Activated T-cell treated with anti-CD3 and anti-CD28 coated beads, Interleukin-2, amount 50 U/mL, for 4 hours (primary cell): ENCODE measurements around the gene UBE2I. TPM values are rescaled to one million over a fixed set of nuclear protein-coding genes. Genes with fewer than 3 reads are reported as not detected.

Experiments used
- ATAC-seq, 2 donors: fragments of 200-7000 bp; cut with Tn5 transposase; one replicate each; pipeline ENCODE4 v1.10.0; 2021
- DNase-seq: peaks from one replicate; pipeline ENCODE4 v3.0.0-alpha.2; 2020
- H3K27me3 Mint-ChIP-seq: one replicate; pipeline ENCODE4 v1.8.0; 2021; ENCODE audit warnings: low read depth, mixed read lengths
- H3K36me3 Mint-ChIP-seq: one replicate; pipeline ENCODE4 v1.8.0; 2022; ENCODE audit warnings: mixed read lengths; ENCODE audit not compliant: insufficient read depth
- H3K4me1 Mint-ChIP-seq: one replicate; pipeline ENCODE4 v1.8.0; 2021; ENCODE audit warnings: low read depth, mixed read lengths
- H3K4me3 Mint-ChIP-seq: one replicate; pipeline ENCODE4 v1.8.0; 2021; ENCODE audit warnings: mild to moderate bottlenecking, moderate library complexity, mixed read lengths
- H3K9me3 Mint-ChIP-seq: one replicate; pipeline ENCODE4 v1.8.0; 2021; ENCODE audit warnings: mixed read lengths
- total RNA-seq, 3 donors: library from RNA; stranded (reverse); gene quantifications; one replicate each; pipeline ENCODE4 v1.2.1, GENCODE V29; 2021

UBE2I gene
- total RNA-seq, 3 donors from 2014 or later = 234 to 251 (median 247) TPM

DNA sequence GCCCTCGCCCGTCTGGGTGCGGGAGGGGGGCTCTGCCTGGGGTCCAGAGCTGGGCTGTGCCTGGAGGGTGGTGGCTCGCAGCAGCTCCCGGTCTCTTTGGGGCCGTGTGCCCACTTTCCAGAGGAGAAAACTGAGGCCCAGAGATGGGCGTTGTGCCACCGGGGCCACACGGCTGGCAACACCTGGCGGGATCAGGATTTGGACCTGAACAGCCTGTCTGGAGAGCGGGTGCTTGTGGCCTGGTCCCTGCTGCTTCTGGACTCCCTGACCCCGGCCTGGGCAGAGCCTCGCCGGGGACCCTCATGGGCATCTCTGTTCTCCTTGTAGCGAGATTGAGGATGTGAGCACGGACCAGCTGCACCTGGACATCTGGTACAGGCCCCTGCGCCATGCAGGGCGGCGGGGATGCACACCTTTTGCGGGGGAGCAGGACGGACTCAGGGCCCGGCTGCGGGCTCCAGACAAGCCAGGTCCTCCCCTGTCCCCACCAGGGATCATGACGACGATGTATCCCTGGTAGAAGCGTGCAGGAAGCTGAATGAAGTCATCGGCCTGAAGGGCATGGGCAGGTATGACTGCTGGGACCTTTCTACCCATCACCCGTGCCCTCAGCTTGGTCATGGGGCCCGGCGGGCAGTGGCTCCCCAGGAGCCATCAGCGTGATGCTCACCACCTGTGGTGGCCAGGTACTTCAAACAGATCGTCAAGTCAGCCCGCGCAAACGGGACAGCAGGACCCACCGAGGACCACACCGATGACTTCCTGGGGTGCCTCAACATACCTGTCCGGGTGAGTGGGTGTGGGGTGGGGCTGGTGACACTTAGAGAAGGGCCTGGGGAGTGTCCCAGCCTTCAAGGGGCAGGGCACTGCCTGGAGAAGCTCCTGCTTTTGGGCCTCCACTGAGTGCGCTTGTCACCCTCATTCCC lies 32.3 kb downstream of the UBE2I start:
- peaks cover 20% of the 10 kb centered on the region for H3K4me1 Mint-ChIP-seq
- ATAC-seq = no peak
- no peaks in the 10 kb centered on the region for H3K27me3 Mint-ChIP-seq
- no peaks in the 10 kb centered on the region for H3K9me3 Mint-ChIP-seq
- H3K36me3 Mint-ChIP-seq = no peaks in the 10 kb centered on the region
- DNase-seq = no peak
- peak overlapping the region; percentile 44 for H3K4me3 Mint-ChIP-seq

DNA sequence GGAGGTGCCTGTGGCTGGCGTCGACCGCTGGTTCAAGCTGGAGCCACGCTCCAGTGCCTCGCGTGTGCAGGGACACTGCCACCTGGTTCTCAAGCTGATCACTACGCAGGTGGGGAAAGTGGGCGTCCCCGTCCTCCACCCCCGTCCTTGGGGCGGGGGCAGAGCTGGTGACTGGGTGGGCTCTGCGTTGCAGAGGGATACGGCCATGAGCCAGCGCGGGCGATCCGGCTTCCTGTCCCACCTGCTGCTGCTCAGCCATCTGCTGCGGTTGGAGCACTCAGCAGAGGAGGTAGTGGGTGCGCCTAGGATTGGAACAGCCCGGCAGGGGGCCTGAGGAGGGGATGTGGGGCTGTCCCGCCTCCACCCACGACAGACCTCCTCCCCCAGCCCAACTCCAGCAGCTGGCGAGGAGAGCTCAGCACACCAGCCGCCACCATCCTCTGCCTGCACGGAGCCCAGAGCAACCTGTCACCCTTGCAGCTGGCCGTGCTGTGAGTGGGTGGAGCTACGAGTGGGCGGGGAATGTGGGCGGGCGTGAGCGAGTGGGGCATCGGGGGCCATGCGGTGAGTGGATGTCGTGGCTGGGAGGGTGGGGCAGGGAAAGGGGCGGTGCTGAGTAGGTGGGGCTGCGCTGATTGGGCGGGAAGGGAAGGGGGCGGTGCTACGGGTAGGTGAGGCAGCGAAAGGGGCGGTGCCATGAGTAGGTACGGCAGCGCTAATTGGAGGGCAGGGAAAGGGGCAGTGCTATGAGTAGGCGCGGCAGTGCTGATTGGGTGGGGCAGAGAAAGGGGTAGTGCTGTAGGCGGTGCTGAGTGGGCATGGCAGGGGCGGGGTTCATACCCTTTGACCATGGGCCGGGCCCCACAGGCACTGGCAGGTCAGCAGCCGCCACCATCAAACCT lies 33.3 kb downstream of the UBE2I start:
- peak; percentile 90 to 92 for ATAC-seq
- peaks cover 20% of the 10 kb centered on the region for H3K4me1 Mint-ChIP-seq
- no peaks in the 10 kb centered on the region for H3K36me3 Mint-ChIP-seq
- peak; percentile 93 for DNase-seq
- no peaks in the 10 kb centered on the region for H3K9me3 Mint-ChIP-seq
- peak overlapping the region; percentile 44 for H3K4me3 Mint-ChIP-seq
- no peaks in the 10 kb centered on the region for H3K27me3 Mint-ChIP-seq

DNA sequence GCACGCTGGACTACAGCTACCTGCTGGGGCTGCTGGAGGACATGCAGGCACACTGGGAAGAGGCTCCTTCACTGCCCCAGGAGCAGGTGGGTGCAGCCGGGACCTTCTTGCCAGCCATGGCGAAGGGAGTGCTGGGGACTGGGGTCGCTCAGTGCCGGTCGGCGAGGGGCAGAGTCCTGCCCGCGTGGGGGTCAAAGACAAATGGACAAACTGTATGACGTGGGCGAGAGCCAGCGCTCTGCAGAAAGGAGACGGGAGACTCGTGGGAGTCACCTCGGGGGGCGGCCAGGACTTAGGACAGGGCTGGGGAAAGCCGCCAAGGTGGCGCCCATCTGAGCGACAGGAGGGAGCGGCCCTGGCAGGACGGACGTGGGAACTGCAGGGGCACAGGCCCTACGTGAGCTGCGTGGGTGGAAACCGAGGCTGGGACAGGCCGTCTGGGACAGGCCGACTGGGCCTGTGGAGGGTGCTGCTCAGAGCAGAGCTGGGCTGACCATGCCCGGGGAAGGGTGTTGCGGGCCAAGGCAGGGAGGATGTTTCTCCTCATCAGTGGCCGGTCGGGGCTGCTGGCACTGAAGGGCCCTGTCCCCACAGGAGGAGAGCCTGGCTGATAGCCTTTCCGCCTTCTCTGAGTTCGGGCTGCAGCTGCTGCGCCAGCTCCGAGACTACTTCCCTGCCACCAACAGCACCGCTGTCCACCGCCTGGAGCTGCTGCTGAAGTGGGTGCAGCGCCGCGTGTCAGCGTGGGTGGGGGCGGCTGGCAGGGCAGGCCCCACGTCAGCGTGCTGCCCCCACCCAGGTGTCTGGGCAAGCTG lies 34.2 kb downstream of the UBE2I start:
- no peaks in the 10 kb centered on the region for H3K36me3 Mint-ChIP-seq
- no peaks in the 10 kb centered on the region for H3K9me3 Mint-ChIP-seq
- peak overlapping the region; percentile 44 for H3K4me3 Mint-ChIP-seq
- H3K4me1 Mint-ChIP-seq = peaks cover 20% of the 10 kb centered on the region
- ATAC-seq (no peak), DNase-seq (no peak)
- H3K27me3 Mint-ChIP-seq = no peaks in the 10 kb centered on the region

DNA sequence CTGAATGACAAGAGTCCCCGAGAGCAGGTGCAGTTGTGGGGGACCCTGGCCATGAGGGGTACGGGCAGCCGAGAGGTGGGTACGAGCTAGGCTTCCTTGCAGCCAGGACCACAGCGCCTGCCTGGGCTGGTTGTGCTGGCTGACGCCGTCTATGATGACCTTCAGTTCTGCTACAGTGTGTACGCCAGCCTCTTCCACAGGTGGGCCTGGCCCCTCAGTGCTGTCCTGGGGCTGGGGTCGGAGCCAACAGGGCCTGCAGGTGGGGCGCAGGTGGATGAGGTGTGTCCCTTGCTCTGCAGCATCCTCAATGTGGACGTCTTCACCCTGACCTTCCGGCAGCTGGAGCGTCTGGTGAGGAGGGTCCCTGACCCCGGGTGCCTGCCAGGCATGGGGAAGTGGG lies 35.1 kb downstream of the UBE2I start:
- Mint-ChIP-seq H3K4me3 (no peak overlapping the region), H3K36me3 (no peaks in the 10 kb centered on the region), H3K27me3 (no peaks in the 10 kb centered on the region), H3K9me3 (no peaks in the 10 kb centered on the region), H3K4me1 (peaks cover 20% of the 10 kb centered on the region)
- ATAC-seq (no peak), DNase-seq (no peak)

DNA sequence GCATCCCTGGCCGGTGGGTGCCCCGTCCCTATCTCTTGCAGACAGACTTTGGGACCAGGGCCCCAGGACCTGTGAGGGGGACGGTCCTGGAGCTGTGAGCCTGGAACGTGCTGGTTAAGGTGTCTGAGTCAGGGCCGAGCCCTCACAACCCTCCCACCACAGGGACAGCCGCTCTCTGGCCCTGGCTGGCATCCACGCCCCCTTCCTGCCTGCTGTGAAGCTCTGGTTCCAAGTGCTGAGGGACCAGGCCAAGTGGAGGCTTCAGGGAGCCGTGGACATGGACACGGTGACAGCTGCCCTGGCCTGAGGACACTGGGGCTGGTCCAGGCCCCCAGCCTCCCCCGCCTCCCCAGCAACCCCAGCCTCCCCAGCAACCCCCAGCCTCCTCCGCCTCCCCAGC lies 35.7 kb downstream of the UBE2I start:
- Mint-ChIP-seq H3K27me3 (no peaks in the 10 kb centered on the region), H3K4me3 (no peak overlapping the region), H3K4me1 (peaks cover 20% of the 10 kb centered on the region), H3K36me3 (no peaks in the 10 kb centered on the region), H3K9me3 (no peaks in the 10 kb centered on the region)
- ATAC-seq (no peak), DNase-seq (no peak)

DNA sequence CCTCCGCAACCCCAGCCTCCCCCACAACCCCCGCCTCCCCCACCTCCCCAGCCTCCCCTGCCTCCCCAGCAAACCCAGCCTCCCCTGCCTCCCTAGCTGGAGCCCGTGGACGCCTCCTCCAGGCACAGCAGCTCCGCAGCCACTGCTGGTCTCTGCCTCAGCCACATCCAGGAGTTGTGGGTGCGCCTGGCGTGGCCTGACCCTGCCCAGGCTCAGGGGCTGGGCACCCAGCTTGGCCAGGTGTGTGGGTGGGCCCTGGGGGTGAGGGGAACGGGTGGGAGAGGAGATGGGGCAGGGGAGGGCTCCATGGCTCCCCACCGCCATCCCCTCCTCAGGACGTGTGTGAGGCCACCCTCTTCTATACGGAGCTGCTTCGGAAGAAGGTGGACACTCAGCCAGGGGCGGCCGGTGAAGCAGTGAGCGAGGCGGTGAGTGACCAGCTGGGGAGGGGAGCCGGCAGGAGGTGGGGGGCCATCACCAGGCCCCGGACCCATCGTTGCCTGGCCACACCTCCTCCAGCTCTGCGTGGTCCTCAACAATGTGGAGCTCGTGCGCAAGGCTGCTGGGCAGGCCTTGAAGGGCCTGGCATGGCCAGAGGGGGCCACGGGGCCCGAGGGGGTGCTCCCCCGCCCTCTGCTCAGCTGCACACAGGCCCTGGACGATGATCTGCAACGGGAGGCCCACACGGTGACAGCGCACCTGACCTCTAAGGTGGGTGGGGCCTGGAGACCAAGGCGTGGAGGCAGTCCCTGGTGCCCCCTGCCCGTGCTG lies 36.4 kb downstream of the UBE2I start:
- no peak for DNase-seq
- H3K4me3 Mint-ChIP-seq = no peak overlapping the region
- no peak for ATAC-seq
- H3K4me1 Mint-ChIP-seq = peaks cover 24% of the 10 kb centered on the region
- H3K27me3 Mint-ChIP-seq = no peaks in the 10 kb centered on the region
- H3K9me3 Mint-ChIP-seq = no peaks in the 10 kb centered on the region
- H3K36me3 Mint-ChIP-seq = no peaks in the 10 kb centered on the region

DNA sequence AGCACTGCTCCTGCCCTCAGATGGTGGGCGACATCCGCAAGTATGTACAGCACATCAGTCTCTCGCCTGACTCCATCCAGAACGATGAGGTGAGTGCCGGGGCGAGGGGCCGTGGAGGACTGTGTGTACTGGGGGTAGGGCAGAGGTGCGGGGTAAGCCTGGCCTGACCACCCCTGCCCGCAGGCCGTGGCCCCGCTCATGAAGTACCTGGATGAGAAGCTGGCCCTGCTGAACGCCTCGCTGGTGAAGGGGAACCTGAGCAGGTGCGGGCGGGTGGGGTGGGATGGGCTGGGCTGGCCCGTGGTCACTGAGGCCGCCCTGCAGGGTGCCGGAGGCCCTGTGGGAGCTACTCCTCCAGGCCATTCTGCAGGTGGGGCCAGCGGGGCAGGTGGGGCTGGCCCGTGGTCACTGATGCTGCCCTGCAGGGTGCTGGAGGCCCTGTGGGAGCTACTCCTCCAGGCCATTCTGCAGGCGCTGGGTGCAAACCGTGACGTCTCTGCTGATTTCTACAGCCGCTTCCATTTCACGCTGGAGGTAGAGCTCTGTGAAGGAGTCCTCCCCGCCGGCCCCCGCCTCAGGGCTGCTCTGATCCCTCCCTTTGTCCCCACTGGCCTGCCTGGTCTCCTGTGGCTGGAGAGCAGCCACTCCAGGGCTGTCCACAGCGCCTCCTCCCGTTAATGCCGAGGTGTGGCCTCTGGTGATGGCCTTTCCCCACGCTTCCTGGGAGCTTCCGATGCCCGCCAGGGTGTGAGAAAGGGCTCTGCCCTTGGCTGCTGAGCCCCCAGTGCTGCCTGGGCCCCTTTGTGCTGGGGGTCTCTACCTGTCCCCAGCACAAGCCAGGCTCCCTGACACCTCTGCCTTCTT lies 37.2 kb downstream of the UBE2I start:
- DNase-seq (no peak), ATAC-seq (no peak)
- peaks cover 24% of the 10 kb centered on the region for H3K4me1 Mint-ChIP-seq
- no peaks in the 10 kb centered on the region for H3K9me3 Mint-ChIP-seq
- H3K27me3 Mint-ChIP-seq = no peaks in the 10 kb centered on the region
- no peak overlapping the region for H3K4me3 Mint-ChIP-seq
- H3K36me3 Mint-ChIP-seq = no peaks in the 10 kb centered on the region

DNA sequence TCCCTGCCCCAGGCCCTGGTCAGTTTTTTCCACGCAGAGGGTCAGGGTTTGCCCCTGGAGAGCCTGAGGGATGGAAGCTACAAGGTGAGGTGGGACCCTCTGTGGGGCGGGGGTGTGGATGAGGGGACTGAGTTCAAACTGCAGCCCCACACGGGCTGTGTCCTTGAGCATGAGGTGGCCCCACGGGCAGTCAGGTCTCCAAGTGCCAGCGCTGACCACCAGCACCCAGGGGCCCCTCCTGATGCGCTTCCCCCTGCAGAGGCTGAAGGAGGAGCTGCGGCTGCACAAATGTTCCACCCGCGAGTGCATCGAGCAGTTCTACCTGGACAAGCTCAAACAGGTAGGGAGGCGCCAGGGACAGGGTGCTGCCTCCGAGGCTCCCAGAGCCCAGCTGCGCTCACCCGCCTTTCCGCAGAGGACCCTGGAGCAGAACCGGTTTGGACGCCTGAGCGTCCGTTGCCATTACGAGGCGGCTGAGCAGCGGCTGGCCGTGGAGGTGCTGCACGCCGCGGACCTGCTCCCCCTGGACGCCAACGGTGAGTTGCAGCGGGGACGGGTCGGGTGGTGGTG lies 37.9 kb downstream of the UBE2I start:
- no peaks in the 10 kb centered on the region for H3K9me3 Mint-ChIP-seq
- ATAC-seq (no peak), DNase-seq (no peak)
- no peaks in the 10 kb centered on the region for H3K36me3 Mint-ChIP-seq
- no peaks in the 10 kb centered on the region for H3K27me3 Mint-ChIP-seq
- H3K4me1 Mint-ChIP-seq = peaks cover 22% of the 10 kb centered on the region
- H3K4me3 Mint-ChIP-seq = no peak overlapping the region

DNA sequence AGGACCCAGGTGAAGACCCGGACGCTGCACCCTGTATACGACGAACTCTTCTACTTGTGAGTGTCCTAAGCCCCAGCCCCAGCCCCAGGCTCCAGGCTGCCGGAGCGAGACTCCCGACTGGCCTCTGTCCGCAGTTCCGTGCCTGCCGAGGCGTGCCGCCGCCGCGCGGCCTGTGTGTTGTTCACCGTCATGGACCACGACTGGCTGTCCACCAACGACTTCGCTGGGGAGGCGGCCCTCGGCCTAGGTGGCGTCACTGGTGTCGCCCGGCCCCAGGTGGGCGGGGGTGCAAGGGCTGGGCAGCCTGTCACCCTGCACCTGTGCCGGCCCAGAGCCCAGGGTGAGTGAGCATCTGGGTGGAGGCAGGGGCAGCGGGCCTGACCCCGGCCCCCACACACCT lies 38.5 kb downstream of the UBE2I start:
- DNase-seq = no peak
- no peaks in the 10 kb centered on the region for H3K36me3 Mint-ChIP-seq

DNA sequence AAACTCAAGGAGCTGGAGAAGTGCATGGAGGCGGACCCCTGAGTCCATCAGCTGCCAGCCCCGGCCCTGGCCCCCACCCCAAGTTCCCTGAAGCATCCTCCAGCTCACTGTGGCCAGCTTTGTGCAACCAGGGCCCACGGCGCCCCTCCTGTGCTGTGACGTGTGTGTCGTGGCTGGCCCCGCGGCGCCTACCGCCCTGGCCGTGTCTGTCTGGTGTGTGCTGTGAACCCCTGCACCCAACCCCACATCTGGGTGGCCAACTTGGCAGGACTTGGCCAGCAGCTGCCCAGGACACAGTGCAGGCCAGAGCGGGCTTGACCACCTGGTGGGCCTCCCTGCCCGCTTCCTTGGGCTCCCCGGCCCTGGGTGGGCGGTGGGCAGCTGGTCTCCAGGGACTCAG lies 39.0 kb downstream of the UBE2I start:
- Mint-ChIP-seq H3K36me3 (no peaks in the 10 kb centered on the region), H3K4me1 (peaks cover 20% of the 10 kb centered on the region), H3K9me3 (no peaks in the 10 kb centered on the region), H3K4me3 (no peak overlapping the region), H3K27me3 (no peaks in the 10 kb centered on the region)
- DNase-seq (no peak), ATAC-seq (no peak)

More for the DNA sequence above, 38.5 kb downstream of the UBE2I start:
- H3K9me3 Mint-ChIP-seq = no peaks in the 10 kb centered on the region
- no peak for ATAC-seq
- H3K27me3 Mint-ChIP-seq = no peaks in the 10 kb centered on the region
- no peak overlapping the region for H3K4me3 Mint-ChIP-seq
- H3K4me1 Mint-ChIP-seq = peaks cover 20% of the 10 kb centered on the region

DNA sequence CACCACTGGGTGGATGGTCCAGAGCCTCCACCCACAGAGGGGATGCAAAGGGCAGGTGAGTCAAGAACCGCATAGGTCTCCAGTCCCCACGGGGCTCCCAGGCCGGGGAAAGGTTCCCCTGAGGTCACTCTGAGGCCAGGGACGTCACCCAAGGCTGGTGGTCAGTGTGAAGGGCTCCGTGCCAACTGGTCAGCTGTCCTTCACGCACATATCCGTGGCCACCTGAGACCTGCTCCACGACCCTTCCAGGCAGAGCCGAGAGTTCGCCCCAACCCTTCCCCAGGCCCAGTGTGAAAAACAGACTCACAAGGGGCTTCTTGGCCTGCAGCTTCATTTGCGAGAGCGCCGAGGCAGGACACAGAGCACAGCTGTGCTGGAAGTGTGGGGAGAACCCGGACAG lies 39.5 kb downstream of the UBE2I start:
- H3K9me3 Mint-ChIP-seq = no peaks in the 10 kb centered on the region
- no peaks in the 10 kb centered on the region for H3K36me3 Mint-ChIP-seq
- H3K4me3 Mint-ChIP-seq = no peak overlapping the region
- ATAC-seq = no peak
- peaks cover 23% of the 10 kb centered on the region for H3K4me1 Mint-ChIP-seq
- no peaks in the 10 kb centered on the region for H3K27me3 Mint-ChIP-seq
- DNase-seq = no peak

DNA sequence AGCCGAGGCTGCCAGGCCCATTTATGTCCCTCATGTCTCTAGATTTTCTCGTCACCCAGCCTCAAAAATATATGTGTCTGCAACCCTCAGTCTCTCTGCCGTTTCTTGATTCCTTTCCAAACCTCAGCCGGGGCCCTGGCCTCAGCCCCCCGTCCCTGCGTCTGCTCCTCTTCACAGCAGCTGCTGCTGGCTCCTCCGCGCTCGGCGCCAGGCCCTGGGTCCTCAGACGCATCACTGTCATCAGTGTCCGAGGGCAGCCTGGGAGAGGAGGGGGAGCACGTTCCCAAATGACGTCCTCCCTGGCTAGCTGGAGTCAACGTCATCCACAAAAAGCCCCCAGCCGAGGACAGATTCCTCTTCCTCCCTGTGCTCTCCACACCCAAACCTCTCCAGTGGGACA lies 39.9 kb downstream of the UBE2I start:
- Mint-ChIP-seq H3K9me3 (no peaks in the 10 kb centered on the region), H3K27me3 (no peaks in the 10 kb centered on the region), H3K4me1 (peaks cover 23% of the 10 kb centered on the region), H3K36me3 (no peaks in the 10 kb centered on the region), H3K4me3 (no peak overlapping the region)
- DNase-seq (no peak), ATAC-seq (no peak)
